Sigmoid colon (tissue), 7 donors: Measurements from ENCODE around the gene TMEM109. TPM values are rescaled to one million over a fixed set of nuclear protein-coding genes. Genes with fewer than 3 reads are reported as not detected.

Experiments
- DNase-seq: peaks from one replicate; pipeline ENCODE4 v3.0.0-alpha.2; 2019
- H3K27ac ChIP-seq, 4 donors: fragments of 200-600 bp; sonication (generic); one replicate each; pipeline ENCODE4 v1.5.1; 2016 to 2019; ENCODE audit warnings: mild to moderate bottlenecking in 1 of 4
- H3K27me3 ChIP-seq, 3 donors: fragments of 200-600 bp; sonication (generic); one replicate each; pipeline ENCODE4 v1.5.1; 2019; ENCODE audit warnings: mild to moderate bottlenecking in 1 of 3
- H3K36me3 ChIP-seq, 4 donors: fragments of 200-600 bp; sonication (generic); one replicate each; pipeline ENCODE4 v1.5.1; 2016 to 2019
- H3K4me1 ChIP-seq, 4 donors: fragments of 200-600 bp; sonication (generic); one replicate each; pipeline ENCODE4 v1.5.1; 2017 to 2019
- H3K4me3 ChIP-seq, 4 donors: fragments of 200-600 bp; sonication (generic); one replicate each; pipeline ENCODE4 v1.5.1; 2017 to 2019; ENCODE audit warnings: mild to moderate bottlenecking in 2 of 4, moderate library complexity in 1 of 4
- H3K9me3 ChIP-seq, 4 donors: fragments of 200-600 bp in 3 of 4; sonication (generic) in 3 of 4; one replicate each; pipeline versions ENCODE4 v1.5.1 to v1.6.1; 2013 to 2019
- EP300 ChIP-seq, 4 donors: sonication (generic); formaldehyde crosslinking; IDR thresholded peaks; one replicate each; pipeline ENCODE4 v1.6.1; 2017; ENCODE audit warnings: antibody characterized with exemption in 4 of 4
- POLR2A ChIP-seq, 2 donors: fragments of 450-650 bp; IDR thresholded peaks; one replicate each; pipeline ENCODE4 v1.6.1; 2016; ENCODE audit warnings: antibody characterized with exemption in 2 of 2, mild to moderate bottlenecking in 2 of 2, moderate library complexity in 2 of 2
- POLR2AphosphoS5 ChIP-seq, 4 donors: sonication (generic); formaldehyde crosslinking; IDR thresholded peaks; one replicate each; pipeline ENCODE4 v1.6.1; 2017; ENCODE audit warnings: antibody characterized with exemption in 4 of 4
- WGBS, 2 donors: extraction: QIAGEN DNeasy Blood & Tissue Kit; methylation state at CpG; one replicate each; pipeline ENCODE4 v1.1.7; 2013; 5-methylcytosine and 5-hydroxymethylcytosine counted together
- intact Hi-C: fragments of 100-400 bp; cut with DNase I; formaldehyde crosslinking; loops from one replicate; pipeline ENCODE4 v1.15.1; 2023
- polyA plus RNA-seq, 3 donors: library from polyadenylated mRNA; stranded (reverse); fragments of 200-250 nt; gene quantifications; one replicate each; pipeline ENCODE4 v1.2.3, GENCODE V29; 2013
- total RNA-seq, 4 donors: library from RNA; depleted of rRNA; stranded (reverse); fragments of >200 nt; gene quantifications; one replicate each; pipeline ENCODE4 v1.1.0, GENCODE V29; 2016
- TF ChIP-seq, protein P1 (sequence below), 4 experiments: fragments of 450-650 bp in 3 of 4; fragments of 200-600 bp in 1 of 4; IDR thresholded peaks; one replicate each; pipeline ENCODE4 v1.5.1; 2016 to 2019; ENCODE audit warnings: antibody characterized with exemption in 4 of 4, mild to moderate bottlenecking in 3 of 4, moderate library complexity in 2 of 4
- donor health status: healthy with polysubstance abuse.
- donor health status: Bipolar disorder and iron deficiency.
- donor health status: healthy.

The TMEM109 gene
- total and polyA plus RNA-seq, 7 donors: 16.2 to 115 (median 86.2) TPM

DNA sequence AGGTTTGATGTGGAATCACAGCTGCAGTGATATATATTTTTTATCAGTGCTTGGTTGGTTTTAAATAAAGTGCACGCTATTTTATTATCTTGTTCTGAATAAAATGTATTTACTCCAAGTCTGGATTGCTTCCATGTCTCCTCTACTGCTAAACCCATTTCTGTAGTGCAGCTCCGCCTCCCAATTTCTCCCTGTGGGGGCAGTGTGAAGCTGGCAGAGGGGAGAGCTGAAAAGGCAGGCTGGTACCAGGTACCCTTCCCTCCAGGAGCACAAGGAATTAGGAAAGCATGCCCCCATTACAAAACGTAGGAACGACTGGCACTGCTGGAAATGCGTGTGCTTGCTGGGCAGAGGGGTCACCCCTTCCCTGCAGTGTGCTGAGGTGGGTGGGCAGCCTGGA lies 9.4 kb downstream of the TMEM109 start:
- H3K27ac ChIP-seq: no peak overlapping the region
- DNase-seq: no peak
- intact Hi-C loops: no loop called here
- H3K4me3 ChIP-seq: no peak overlapping the region
- 77 to 82% methylated on average over 5 of the region's 5 CpGs for WGBS, 2 donors
- no peaks in the 10 kb centered on the region for H3K9me3 ChIP-seq
- peaks cover 26 to 41% (median 30%) of the 10 kb centered on the region in 4 donors for H3K36me3 ChIP-seq
- TF ChIP-seq, protein P1, sequence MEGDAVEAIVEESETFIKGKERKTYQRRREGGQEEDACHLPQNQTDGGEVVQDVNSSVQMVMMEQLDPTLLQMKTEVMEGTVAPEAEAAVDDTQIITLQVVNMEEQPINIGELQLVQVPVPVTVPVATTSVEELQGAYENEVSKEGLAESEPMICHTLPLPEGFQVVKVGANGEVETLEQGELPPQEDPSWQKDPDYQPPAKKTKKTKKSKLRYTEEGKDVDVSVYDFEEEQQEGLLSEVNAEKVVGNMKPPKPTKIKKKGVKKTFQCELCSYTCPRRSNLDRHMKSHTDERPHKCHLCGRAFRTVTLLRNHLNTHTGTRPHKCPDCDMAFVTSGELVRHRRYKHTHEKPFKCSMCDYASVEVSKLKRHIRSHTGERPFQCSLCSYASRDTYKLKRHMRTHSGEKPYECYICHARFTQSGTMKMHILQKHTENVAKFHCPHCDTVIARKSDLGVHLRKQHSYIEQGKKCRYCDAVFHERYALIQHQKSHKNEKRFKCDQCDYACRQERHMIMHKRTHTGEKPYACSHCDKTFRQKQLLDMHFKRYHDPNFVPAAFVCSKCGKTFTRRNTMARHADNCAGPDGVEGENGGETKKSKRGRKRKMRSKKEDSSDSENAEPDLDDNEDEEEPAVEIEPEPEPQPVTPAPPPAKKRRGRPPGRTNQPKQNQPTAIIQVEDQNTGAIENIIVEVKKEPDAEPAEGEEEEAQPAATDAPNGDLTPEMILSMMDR (IDR thresholded peaks at IDR 0.05): no peak
- TF ChIP-seq POLR2AphosphoS5 (IDR thresholded peaks at IDR 0.05) (no peak), EP300 (IDR thresholded peaks at IDR 0.05) (no peak), POLR2A (IDR thresholded peaks at IDR 0.05) (no peak)
- H3K27me3 ChIP-seq: peaks cover 10 to 22% (median 10%) of the 10 kb centered on the region in 3 donors
- H3K4me1 ChIP-seq: peaks cover 0 to 35% (median 33%) of the 10 kb centered on the region in 4 donors

DNA sequence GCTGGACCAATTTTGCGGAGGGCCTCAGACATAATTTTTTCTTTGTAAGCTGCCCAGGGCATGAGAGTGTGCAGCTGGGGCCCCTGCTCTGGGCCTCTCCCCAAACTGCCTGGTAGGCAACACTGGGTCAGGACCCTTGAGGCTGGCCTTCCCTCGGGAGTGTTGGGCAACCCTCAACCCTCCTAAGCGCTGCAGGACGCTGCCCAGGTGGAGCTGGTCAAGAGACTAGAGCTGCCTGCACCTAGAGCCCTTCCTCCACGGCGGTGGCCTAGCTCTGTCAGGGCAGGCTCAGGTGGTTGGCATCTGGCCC lies 9.8 kb downstream of the TMEM109 start:
- Histone ChIP-seq H3K27me3 (peaks cover 10 to 22% (median 10%) of the 10 kb centered on the region in 3 donors), H3K36me3 (peaks cover 26 to 41% (median 30%) of the 10 kb centered on the region in 4 donors), H3K27ac (no peak overlapping the region), H3K4me1 (peaks cover 0 to 35% (median 31%) of the 10 kb centered on the region in 4 donors), H3K4me3 (peak overlapping the region in 3 of 4 donors; percentile 55 to 68 (median 63)), H3K9me3 (no peaks in the 10 kb centered on the region)
- TF ChIP-seq POLR2A (IDR thresholded peaks at IDR 0.05) (no peak), POLR2AphosphoS5 (IDR thresholded peaks at IDR 0.05) (no peak), EP300 (IDR thresholded peaks at IDR 0.05) (no peak)
- TF ChIP-seq, protein P1 (IDR thresholded peaks at IDR 0.05): no peak
- intact Hi-C loops: no loop called here
- no peak for DNase-seq
- WGBS, 2 donors: 53 to 60% methylated on average over 6 of the region's 6 CpGs

DNA sequence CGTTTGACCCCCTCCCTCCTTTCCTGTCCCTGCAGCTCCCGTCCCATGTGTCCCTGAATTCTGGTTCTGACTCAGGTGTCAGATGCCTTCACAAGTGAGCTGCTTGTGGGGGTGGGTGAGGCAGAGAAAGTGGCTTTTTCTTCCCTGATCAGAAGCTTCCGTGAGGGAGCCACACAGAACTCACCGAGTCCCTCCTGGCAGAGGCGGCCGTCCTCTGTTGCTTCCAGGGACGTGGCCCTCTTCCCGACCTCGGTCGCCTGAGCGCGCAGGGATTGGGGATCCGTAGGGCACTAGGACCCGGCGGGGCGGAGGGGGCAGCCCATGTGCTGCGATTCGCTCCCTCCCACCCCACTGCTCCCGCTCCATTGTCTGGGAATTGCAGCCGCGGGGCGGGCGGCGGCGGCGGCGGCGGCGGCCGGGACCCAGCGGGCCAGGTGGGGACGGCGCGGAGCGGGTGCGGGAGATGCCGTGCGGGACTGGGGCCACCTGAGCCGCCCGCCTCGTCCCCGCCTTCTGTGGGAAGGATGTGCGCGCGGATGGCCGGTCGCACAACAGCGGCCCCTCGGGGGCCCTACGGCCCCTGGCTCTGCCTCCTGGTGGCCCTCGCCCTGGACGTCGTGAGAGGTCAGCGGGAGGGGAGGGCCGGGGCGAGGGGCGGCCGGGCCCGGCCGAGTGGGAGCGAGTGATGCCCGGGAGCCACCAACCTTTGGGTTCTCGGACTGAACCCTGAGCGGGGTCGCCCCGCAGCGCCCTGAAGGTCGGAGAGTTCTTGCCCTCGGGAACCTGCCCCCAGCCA lies 10.3 kb downstream of the TMEM109 start, which contains the start of gene TMEM132A:
Gene TMEM132A, plus strand, starts transcription at position 351 of the 796 bp plus-strand sequence. Its CDS starts 174 bp downstream, at position 525.
- intact Hi-C loops: no loop called here
- no peak for TF ChIP-seq POLR2A (IDR thresholded peaks at IDR 0.05)
- TF ChIP-seq POLR2AphosphoS5 (IDR thresholded peaks at IDR 0.05): peak in 1 of 4 donors; percentile 10
- Histone ChIP-seq H3K4me1 (peaks cover 0 to 29% (median 25%) of the 10 kb centered on the region in 4 donors), H3K36me3 (peaks cover 26 to 41% (median 30%) of the 10 kb centered on the region in 4 donors), H3K27me3 (peaks cover 10 to 22% (median 10%) of the 10 kb centered on the region in 3 donors), H3K9me3 (no peaks in the 10 kb centered on the region), H3K4me3 (peak within 1 kb of the TSS; percentile 45 to 68 (median 59)), H3K27ac (peak within 1 kb of the TSS in 1 of 4 donors; percentile 26)
- WGBS, 2 donors: 0 to 1% methylated on average over 69 of the region's 69 CpGs
- no peak for DNase-seq

DNA sequence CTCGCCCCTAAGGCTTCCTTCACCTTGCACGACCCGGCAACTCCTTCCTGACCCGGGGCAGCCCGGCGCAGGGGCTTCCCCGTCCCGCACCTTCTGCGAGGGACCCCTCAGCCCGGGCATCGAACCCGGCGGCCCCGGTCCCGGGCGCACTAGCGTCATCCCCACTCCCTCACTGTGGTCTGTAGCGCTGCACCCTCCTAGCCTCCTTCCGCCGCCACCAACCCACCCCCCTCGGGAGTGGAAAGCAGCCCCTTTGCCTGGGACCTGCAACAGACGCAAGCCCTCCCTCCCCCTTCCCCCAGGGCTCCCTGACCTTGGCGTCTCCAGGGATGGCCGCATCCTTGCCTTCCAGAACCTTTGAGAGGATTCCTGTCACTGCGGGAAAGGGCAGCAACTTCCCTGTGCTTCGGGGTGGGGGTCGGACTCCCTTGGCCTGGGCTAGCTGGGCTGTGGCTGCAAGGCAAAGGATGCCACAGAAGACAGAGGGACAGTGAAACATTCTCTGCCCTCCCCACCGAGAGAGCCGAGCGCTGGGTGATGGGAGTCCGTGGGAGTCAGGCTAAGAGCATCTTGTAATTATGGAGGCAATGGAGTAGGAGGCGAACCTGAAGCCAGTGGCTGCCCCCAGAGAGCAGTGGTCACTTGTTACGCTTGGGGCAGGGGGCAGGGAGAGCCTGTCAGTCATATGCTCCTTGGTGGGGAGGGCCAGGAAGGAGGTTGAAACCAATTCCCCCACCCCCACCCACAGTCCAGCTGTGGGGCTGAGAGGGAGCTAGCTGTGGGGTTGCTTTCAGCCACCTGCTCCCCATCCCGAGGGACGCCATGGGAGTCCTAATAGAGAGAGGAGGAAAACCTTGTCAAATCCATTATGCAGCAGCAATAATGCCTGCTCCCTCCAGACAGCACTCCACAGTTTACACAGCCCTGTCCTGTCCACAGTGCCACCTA lies 11.2 kb downstream of the TMEM109 start:
- no peak for DNase-seq
- intact Hi-C loops: no loop called here
- WGBS, 2 donors: 5 to 6% methylated on average over 35 of the region's 35 CpGs
- TF ChIP-seq, protein P1 (IDR thresholded peaks at IDR 0.05): no peak
- TF ChIP-seq POLR2AphosphoS5 (IDR thresholded peaks at IDR 0.05) (no peak), POLR2A (IDR thresholded peaks at IDR 0.05) (no peak), EP300 (IDR thresholded peaks at IDR 0.05) (no peak)
- peaks cover 10 to 22% (median 10%) of the 10 kb centered on the region in 3 donors for H3K27me3 ChIP-seq
- H3K36me3 ChIP-seq: peaks cover 22 to 35% (median 28%) of the 10 kb centered on the region in 4 donors
- no peak overlapping the region for H3K27ac ChIP-seq
- peak overlapping the region; percentile 45 to 68 (median 59) for H3K4me3 ChIP-seq
- H3K4me1 ChIP-seq: peaks cover 0 to 21% (median 19%) of the 10 kb centered on the region in 4 donors
- H3K9me3 ChIP-seq: no peaks in the 10 kb centered on the region
